ENCODE results near the gene TSPAN18.

DNA sequence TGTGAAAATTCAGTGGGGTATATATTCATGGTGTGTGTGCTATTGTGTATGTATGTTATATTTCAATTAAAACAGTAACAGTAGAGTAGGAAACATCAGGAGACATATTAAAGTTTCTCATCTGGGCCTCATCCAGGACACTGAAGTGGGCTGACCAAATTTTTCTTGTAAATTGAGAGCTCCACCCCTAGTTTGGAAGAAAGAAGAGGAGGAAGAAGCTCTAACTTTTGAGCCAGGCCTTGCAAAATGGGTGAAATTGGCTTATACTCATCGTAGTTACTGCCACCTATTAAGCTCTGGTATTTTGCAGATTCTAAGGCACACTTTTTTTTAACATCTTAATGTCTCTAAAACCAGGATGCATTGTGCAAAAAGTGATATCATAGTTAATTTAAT is 33.7 kb downstream of the TSPAN18 start:
- no peak for TF ChIP-seq EZH2 (IDR thresholded peaks at IDR 0.05; ENCODE audit: insufficient read depth, low read length)
- TF ChIP-seq, protein P1, sequence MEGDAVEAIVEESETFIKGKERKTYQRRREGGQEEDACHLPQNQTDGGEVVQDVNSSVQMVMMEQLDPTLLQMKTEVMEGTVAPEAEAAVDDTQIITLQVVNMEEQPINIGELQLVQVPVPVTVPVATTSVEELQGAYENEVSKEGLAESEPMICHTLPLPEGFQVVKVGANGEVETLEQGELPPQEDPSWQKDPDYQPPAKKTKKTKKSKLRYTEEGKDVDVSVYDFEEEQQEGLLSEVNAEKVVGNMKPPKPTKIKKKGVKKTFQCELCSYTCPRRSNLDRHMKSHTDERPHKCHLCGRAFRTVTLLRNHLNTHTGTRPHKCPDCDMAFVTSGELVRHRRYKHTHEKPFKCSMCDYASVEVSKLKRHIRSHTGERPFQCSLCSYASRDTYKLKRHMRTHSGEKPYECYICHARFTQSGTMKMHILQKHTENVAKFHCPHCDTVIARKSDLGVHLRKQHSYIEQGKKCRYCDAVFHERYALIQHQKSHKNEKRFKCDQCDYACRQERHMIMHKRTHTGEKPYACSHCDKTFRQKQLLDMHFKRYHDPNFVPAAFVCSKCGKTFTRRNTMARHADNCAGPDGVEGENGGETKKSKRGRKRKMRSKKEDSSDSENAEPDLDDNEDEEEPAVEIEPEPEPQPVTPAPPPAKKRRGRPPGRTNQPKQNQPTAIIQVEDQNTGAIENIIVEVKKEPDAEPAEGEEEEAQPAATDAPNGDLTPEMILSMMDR (IDR thresholded peaks at IDR 0.05; ENCODE audit: insufficient read depth, low read depth, low read length) = no peak
